Hematopoietic multipotent progenitor cell treated with erythropoietin and hydrocortisone succinate and interleukin-3 and kit ligand, for 15 days (in vitro differentiated cells): ENCODE results near the gene OASL.
"Not testable (repeated sequence)": the region's sequence is repeated elsewhere in the genome, so short reads cannot be mapped to it uniquely, and the experiment has no call there.

Source experiments
- DNase-seq: peaks from one replicate; pipeline ENCODE4 v3.0.0-alpha.2; 2015; ENCODE audit warnings: low spot score

The OASL gene, protein sequence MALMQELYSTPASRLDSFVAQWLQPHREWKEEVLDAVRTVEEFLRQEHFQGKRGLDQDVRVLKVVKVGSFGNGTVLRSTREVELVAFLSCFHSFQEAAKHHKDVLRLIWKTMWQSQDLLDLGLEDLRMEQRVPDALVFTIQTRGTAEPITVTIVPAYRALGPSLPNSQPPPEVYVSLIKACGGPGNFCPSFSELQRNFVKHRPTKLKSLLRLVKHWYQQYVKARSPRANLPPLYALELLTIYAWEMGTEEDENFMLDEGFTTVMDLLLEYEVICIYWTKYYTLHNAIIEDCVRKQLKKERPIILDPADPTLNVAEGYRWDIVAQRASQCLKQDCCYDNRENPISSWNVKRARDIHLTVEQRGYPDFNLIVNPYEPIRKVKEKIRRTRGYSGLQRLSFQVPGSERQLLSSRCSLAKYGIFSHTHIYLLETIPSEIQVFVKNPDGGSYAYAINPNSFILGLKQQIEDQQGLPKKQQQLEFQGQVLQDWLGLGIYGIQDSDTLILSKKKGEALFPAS

DNA sequence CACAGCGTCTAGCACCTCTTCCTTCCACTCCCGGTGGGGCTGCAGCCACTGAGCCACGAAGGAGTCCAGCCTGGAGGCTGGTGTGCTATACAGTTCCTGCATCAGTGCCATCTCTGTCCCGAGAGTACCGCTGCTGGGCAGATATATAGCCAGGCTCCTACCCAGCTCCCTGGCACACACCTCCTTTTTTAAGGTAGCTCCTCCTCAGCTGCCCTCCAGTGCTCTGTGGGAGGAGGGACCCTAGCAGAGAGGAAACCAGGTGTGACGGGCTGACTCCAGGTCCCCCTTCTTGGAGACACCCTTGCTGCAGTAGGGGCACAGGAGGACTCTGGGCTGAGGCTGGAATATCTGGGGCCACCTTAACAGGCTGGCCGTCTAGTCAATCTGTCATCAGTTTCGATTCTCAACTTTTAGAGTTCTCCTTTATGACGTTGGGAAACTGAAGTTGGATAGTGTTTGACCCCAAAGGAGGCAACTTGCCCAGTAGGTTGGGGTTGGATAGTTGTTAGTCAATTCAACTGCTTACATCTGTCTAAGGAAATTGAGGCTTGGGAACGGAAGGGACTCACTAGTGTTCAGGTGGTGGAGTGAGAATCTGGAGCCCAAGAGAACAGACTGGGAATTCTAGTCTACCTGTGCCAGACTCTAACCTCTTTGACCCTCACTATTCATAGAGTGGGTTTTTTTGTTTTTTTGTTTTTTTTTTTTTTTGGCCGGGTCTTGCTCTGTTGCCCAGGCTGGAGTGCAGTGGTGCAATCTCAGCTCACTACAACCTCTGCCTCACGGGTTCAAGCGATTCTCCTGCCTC lies at the start of gene OASL:
Gene OASL, minus strand, starts transcription at position 386 of the 808 bp plus-strand sequence. Its CDS starts 275 bp downstream, at position 111.
- no peak for DNase-seq

GRCh38 chr12:121088195-121088585 lies 49.1 kb upstream of the OASL start:
- DNase-seq: no peak

DNA sequence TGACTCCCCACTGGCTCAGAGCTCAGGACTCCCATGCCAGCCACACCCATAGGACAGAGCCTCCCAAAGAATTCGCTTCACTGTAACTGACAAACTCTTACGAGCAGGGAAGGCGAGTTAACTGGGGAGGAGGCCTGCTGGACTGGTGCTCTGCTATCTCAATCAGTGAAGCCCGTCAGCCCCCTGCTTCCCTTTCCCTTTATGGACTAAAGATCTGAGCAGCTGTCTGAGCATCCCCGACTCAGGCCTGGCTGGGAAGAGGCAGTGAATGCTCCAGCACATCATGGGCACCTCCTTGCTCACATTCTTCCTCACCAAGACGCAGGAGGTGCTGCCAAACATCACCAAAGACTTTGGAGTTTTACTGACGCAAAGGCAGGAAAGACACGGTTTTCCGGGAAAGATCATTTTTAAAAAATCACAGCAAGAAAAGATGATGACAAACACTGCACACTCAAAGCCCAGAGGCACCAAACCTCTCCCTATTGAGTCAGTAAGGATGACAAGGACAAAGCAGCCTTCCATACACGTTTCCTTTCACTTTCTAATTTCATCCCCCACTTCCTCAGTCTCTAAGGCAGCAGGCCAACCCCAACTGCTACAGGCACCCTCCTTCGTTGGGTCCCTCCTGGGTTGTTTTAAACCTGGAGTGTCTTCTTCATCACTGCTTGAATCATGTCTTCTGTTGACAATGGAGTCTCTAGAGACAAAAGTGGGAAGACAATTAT lies 48.6 kb upstream of the OASL start:
- no peak for DNase-seq

- DNase-seq: no peak
These were observed 47.8 kb upstream of the OASL start for GRCh38 chr12:121086781-121087295.

GRCh38 chr12:121085506-121086353 lies 46.7 kb upstream of the OASL start:
- DNase-seq: no peak

GRCh38 chr12:121085069-121085468 lies 46.0 kb upstream of the OASL start:
- DNase-seq: no peak

DNA sequence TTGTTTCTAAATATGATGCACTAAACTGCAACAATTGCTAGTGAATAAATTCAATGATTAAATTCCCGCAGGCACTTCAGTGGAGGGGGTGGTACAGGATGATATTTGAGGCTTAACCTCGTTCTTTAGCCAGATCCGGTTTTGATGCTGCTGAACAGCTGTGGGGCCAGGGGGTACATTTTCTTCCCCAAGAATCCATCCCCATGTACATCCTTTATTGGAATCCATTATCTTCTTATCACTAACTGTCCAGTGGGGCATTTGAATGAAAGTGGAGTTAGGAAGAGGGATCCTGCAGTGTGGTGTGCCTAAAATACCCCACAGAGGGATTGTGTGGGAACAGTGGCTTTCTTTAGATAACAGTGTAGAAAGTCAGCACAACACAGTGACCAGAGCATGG lies 45.2 kb upstream of the OASL start:
- no peak for DNase-seq

DNA sequence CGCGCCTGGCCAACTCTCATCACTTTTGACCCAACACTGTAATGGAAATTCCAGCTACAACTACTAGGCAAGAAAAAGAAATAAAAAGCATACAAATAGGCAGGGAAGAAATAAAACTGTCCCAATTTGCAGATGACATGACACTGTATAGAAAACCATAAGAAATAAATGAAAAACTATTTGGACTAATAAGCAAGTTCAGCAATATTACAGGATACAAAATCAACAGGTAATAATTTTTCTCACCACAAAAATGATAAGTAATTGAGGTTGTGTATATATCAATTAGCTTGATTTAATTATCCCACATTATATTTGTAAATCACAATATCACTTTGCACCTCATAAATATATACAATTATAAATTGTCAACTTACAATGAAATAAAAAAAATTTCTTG lies 41.9 kb upstream of the OASL start:
- no peak for DNase-seq

DNA sequence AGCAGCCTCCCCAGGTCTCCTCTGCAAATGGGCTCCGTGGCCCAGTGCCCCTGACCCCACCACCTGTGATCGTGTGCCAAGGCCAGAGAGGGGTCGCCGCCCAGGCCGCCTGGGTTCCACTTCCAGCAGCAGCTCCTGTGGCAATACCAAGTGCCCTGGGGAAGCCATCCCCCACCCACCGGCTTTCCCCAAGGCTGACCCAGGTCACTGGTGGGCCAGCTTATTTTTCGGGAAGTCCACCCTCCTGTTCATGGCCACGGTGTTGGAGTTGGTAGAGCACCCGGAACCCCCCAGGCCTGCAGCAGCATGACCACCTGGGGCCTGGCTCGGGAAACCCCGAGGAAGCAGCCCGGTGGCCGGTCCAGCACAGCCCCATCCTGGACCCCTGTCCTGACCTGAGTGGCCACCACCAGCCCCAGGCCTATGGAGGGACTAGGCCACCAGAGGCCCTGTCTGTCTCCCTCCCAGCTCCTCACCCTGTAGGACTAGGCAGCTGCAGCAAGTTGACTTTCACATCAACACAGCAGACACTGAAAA lies 40.8 kb upstream of the OASL start:
- no peak for DNase-seq

GRCh38 chr12:121077440-121077839 lies 38.4 kb upstream of the OASL start:
- DNase-seq: not testable (repeated sequence)

GRCh38 chr12:121075911-121076310 lies 36.9 kb upstream of the OASL start:
- not testable (repeated sequence) for DNase-seq

- no peak for DNase-seq
These were observed 33.1 kb upstream of the OASL start for GRCh38 chr12:121072147-121072546.

DNA sequence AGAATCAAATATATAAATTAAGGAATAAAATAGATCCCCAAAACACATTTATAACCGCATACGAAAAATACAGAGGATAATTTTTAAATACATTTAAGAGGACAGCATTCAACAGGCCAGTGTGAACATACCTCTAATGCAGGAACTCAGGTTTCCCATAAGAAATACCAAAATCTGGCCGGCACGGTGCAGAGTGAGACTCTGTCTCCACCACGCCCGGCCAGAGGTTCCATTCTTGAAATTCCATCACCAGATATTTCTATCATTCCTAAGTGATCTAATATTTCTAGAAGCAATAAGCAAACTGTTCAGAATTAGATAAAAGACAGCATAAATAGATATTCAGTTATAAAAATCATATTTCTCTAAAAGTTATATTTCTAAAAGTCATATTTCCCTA lies 30.2 kb upstream of the OASL start:
- no peak for DNase-seq

GRCh38 chr12:121065345-121065744 lies 26.3 kb upstream of the OASL start:
- no peak for DNase-seq

DNA sequence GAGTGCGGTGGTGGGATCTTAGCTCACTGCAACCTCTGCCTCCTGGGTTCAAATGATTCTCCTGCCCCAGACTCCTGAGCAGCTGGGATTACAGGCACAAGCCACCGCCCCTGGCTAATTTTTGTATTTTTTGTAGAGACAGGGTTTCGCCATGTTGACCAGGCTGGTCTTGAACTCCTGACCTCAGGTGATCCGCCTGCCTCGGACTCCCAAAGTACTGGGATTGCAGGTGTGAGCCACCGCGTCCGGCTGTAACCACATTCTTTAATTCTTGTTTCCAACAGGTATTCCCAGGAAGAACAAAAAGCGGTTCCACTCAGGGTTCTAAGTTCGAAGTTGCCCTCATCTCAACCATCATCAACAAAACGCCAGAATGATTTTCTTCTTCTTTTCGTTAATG lies 25.5 kb upstream of the OASL start:
- not testable (repeated sequence) for DNase-seq

- DNase-seq: no peak
These were observed 25.1 kb upstream of the OASL start for GRCh38 chr12:121064116-121064515.

- no peak for DNase-seq
These were observed 23.5 kb upstream of the OASL start for GRCh38 chr12:121062391-121063045.

DNA sequence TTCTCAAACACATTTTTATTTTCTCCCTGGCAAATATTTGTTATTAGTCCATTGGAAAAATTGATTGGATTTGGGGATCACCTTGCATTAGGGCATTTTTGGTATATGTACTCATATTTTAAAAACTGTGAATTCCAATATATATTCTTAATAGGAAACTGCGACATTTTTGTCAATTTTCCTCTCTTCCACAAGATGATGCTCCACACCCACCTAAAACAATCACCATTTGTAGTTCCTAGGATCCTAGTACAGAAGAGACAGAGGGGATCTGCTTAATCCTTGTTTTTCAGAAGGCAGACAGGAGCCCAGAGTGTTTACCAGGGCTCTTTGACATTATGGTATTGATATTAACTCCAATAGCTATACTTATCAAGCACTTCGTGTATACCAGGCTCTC lies 22.8 kb upstream of the OASL start:
- no peak for DNase-seq

GRCh38 chr12:121060149-121061001 lies 21.3 kb upstream of the OASL start:
- peak; percentile 67 for DNase-seq
